ENCODE measurements around the gene DCT.

DNA sequence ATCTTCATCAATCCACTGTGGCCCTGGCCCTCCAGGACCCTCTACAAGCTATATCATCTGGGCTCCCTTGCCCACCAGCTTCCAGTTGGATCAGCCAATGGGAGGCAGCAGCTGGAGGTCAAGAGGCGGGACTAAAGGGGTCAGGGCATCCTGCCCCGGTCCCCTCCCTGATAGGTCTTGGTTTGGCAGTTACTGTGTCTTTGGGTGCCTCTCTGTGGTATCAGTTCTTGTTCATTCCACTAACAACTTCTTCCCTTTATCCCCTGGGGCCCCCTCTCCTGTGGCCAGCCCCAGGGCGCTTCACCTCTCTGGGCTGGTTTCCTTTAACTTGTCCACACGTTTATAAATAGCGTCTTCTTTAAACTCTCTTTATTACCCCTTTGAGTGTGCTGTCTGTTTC lies 83.6 kb downstream of the DCT start:
- TF ChIP-seq SUZ12 (IDR thresholded peaks at IDR 0.05) (no peak), ARNT (IDR thresholded peaks at IDR 0.05) (no peak), ELF4 (IDR thresholded peaks at IDR 0.05) (no peak), HDGF (IDR thresholded peaks at IDR 0.05; ENCODE audit: borderline replicate concordance) (no peak), NFRKB (IDR thresholded peaks at IDR 0.05) (no peak), BHLHE40 (IDR thresholded peaks at IDR 0.05; ENCODE audit: borderline replicate concordance) (no peak), FOXK2 (IDR thresholded peaks at IDR 0.05) (no peak), LEF1 (IDR thresholded peaks at IDR 0.05; ENCODE audit: borderline replicate concordance) (no peak), SP1 (IDR thresholded peaks at IDR 0.05) (no peak), FOXM1 (IDR thresholded peaks at IDR 0.05; ENCODE audit: borderline replicate concordance) (no peak), L3MBTL2 (conservative IDR thresholded peaks at IDR 0.05) (no peak), ZNF384 (IDR thresholded peaks at IDR 0.05) (no peak), TARDBP (IDR thresholded peaks at IDR 0.05) (no peak)
- TF ChIP-seq, protein P1, sequence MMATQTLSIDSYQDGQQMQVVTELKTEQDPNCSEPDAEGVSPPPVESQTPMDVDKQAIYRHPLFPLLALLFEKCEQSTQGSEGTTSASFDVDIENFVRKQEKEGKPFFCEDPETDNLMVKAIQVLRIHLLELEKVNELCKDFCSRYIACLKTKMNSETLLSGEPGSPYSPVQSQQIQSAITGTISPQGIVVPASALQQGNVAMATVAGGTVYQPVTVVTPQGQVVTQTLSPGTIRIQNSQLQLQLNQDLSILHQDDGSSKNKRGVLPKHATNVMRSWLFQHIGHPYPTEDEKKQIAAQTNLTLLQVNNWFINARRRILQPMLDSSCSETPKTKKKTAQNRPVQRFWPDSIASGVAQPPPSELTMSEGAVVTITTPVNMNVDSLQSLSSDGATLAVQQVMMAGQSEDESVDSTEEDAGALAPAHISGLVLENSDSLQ (IDR thresholded peaks at IDR 0.05): no peak
